ENCODE measurements around the gene IRF2BPL. TPM values are rescaled to one million over a fixed set of nuclear protein-coding genes. Genes with fewer than 3 reads are reported as not detected.

IRF2BPL gene
- total and polyA plus RNA-seq, 2 of the 4 experiments (the other 2 are of a cell fraction): 6.3 to 14.5 TPM

DNA sequence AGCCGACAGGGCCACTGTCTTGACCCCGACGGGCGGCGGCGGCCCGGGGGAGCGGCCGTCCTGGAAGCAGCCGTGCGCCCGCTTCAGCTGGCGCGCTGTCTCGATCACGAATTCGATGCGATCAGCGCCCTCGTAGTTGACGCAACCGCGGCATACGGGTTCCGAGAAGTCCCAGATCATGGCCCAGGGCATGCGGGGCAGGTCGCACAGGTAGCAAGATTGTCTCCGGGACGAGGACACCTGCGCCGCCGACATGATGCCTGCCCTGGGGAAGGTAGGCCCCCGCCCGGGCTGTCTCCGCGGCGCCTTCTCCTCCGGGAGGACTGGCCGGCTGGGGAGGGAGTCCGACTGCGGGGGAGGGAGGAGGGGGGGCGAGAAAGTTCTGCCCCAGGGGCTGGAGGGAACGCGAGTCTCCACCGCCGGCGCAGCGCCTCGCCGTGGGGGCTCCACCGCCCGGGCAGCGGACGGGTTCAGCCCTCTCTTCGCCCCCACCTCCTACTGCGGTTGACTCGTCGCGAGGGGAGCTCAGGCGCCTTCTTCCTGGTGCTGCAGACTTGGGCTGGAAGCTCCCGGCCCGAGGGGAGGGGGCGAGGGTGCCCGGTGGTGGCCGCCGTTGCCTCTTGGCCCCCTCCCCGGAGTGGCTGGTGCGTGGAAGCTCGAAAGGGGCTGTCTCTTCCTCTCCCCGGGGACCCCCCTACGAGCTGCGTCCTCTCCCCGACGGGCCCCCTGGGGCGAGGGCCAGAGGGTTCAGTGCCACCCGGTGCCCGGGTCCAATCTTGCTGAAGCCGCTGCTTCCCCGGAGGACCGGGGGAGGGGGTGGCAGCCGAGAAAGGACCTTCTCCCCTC, 747 bp downstream of the IRF2BPL start:
- peak overlapping the region; percentile 98 for H2BK5ac ChIP-seq (ENCODE audit: low read depth, low read length, poor library complexity, severe bottlenecking)
- H3K36me3 ChIP-seq (ENCODE audit: control insufficient read depth, insufficient read depth, low read length): peaks cover 24% of the 10 kb centered on the region
- TF ChIP-seq, protein P1, sequence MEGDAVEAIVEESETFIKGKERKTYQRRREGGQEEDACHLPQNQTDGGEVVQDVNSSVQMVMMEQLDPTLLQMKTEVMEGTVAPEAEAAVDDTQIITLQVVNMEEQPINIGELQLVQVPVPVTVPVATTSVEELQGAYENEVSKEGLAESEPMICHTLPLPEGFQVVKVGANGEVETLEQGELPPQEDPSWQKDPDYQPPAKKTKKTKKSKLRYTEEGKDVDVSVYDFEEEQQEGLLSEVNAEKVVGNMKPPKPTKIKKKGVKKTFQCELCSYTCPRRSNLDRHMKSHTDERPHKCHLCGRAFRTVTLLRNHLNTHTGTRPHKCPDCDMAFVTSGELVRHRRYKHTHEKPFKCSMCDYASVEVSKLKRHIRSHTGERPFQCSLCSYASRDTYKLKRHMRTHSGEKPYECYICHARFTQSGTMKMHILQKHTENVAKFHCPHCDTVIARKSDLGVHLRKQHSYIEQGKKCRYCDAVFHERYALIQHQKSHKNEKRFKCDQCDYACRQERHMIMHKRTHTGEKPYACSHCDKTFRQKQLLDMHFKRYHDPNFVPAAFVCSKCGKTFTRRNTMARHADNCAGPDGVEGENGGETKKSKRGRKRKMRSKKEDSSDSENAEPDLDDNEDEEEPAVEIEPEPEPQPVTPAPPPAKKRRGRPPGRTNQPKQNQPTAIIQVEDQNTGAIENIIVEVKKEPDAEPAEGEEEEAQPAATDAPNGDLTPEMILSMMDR (conservative IDR thresholded peaks at IDR 0.05; ENCODE audit: low read depth, low read length): peak; percentile 34
- peak; percentile 91 for TF ChIP-seq MAZ (IDR thresholded peaks at IDR 0.05; ENCODE audit: borderline replicate concordance, low read depth, low read length)
- peak; percentile 41 for TF ChIP-seq SMC3 (IDR thresholded peaks at IDR 0.05; ENCODE audit: low read depth, low read length)
- no peak for TF ChIP-seq FOS (IDR thresholded peaks at IDR 0.05; ENCODE audit: low read depth, low read length)
- TF ChIP-seq CEBPB (IDR thresholded peaks at IDR 0.05; ENCODE audit: low read depth, low read length): peak; percentile 59; the same call in 1 of the 2 replicates
- TF ChIP-seq BHLHE40 (IDR thresholded peaks at IDR 0.05; ENCODE audit: low read depth, low read length): no peak
- TF ChIP-seq RAD21 (IDR thresholded peaks at IDR 0.05; ENCODE audit: low read length): peak; percentile 24
- no peak for TF ChIP-seq MXI1 (IDR thresholded peaks at IDR 0.05; ENCODE audit: borderline replicate concordance, low read depth, low read length)
- peak overlapping the region; percentile 87 for H3K14ac ChIP-seq (replicated peaks; ENCODE audit: low read depth, low read length)
- H2AK9ac ChIP-seq (replicated peaks; ENCODE audit: low read depth, low read length, poor library complexity): peak overlapping the region; percentile 98
- peak overlapping the region; percentile 68 for H2AFZ ChIP-seq (replicated peaks; ENCODE audit: low read length, poor library complexity)
- ATAC-seq (ENCODE audit: low read depth) (peak; percentile 27), DNase-seq (peak; percentile 81)
- peak overlapping the region; percentile 99 for H3K27ac ChIP-seq (ENCODE audit: insufficient read depth, low read length)
- no peaks in the 10 kb centered on the region for H3K27me3 ChIP-seq (ENCODE audit: control insufficient read depth, insufficient read depth, low read length)
- peak overlapping the region; percentile 94 for H3K18ac ChIP-seq (ENCODE audit: low read depth, low read length)
- H4K5ac ChIP-seq (ENCODE audit: low read depth, low read length): peak overlapping the region; percentile 82
- in situ Hi-C loops (cut with MboI; ENCODE audit: low sequenced_read_pairs): loop anchor here (25.0 kb wide), 1 partner anchor 1740 kb away; the partner anchor contains the start of gene FOS
- peak overlapping the region; percentile 78; the same call in 1 of the 2 replicates for H3K56ac ChIP-seq (ENCODE audit: extremely low read depth, insufficient read depth, low read length)
- peak overlapping the region; percentile 81 for H2BK120ac ChIP-seq (ENCODE audit: low read depth, low read length)
- no TSS peak for BruUV-seq (replicated peaks)
- H4K20me1 ChIP-seq (ENCODE audit: insufficient read depth, low read length): peaks cover 30% of the 10 kb centered on the region
- WGBS, 2 experiments (ENCODE audit: extremely low coverage in 2 of 2, insufficient read length in 1 of 2): 1% methylated on average over 39 of the region's 81 CpGs; no CpG with 5 or more reads in 1 of the 2 experiments
- H3K4ac ChIP-seq (ENCODE audit: low read depth, low read length): peak overlapping the region; percentile 95
- H4K91ac ChIP-seq (ENCODE audit: insufficient read depth, low read depth, low read length): peak overlapping the region; percentile 92
- no peaks in the 10 kb centered on the region for H3K9me3 ChIP-seq (ENCODE audit: control insufficient read depth, insufficient read depth, low read length)
- H3K79me1 ChIP-seq (ENCODE audit: low read depth in 1 of 2, low read length in 2 of 2): peaks cover 4 to 39% of the 10 kb centered on the region in 2 experiments; a peak in 3 of 4 replicates
- dilution Hi-C loops (cut with HindIII; ENCODE audit: low sequenced_read_pairs, unreplicated experiment): no loop called here
- H3K4me3 ChIP-seq (ENCODE audit: insufficient read depth, low read depth, low read length): peak overlapping the region; percentile 97
- peak overlapping the region; percentile 87 for H3K23ac ChIP-seq (ENCODE audit: low read depth, low read length)
- H3K9me1 ChIP-seq (ENCODE audit: insufficient read depth, low read length): peaks cover 3% of the 10 kb centered on the region; the same call in 1 of the 2 replicates
- H3K9ac ChIP-seq (ENCODE audit: low read depth, low read length): peak overlapping the region; percentile 98
- H2BK15ac ChIP-seq (ENCODE audit: low read depth, low read length): no peak overlapping the region
- peaks cover 18% of the 10 kb centered on the region for H3K4me1 ChIP-seq (ENCODE audit: control insufficient read depth, insufficient read depth, low read length)
- ChIA-PET POLR2A (ENCODE audit: unreplicated experiment) (interaction anchor here (0.6 to 1.9 kb wide), 11 partner anchors 11 to 109 kb away, joined by 3 to 9 read pairs (median 4); no protein-coding TSS in a partner anchor), CTCF (interaction anchor here (0.6 to 5.6 kb wide), 4 partner anchors 11 to 115 kb away, joined by 5 to 25 read pairs (median 6); no protein-coding TSS in a partner anchor)
- intact Hi-C loops (cut with micrococcal nuclease): loop anchor here (1.0 kb wide), 6 partner anchors 13 to 114 kb away; no protein-coding TSS in a partner anchor
- peak overlapping the region; percentile 16; the same call in 1 of the 2 replicates for H2BK20ac ChIP-seq (ENCODE audit: low read depth, low read length)
- H2AK5ac ChIP-seq (ENCODE audit: low read depth, low read length): peak overlapping the region; percentile 91
- H3K4me2 ChIP-seq (ENCODE audit: low read depth, low read length): peak overlapping the region; percentile 78
- H4K8ac ChIP-seq (ENCODE audit: low read depth in 2 of 2, low read length in 2 of 2): peak overlapping the region; percentile 41 to 88; a peak in 3 of 4 replicates

Data from IMR-90 (cell line).